ENCODE data around the gene SLC15A1. TPM values are rescaled to one million over a fixed set of nuclear protein-coding genes. Genes with fewer than 3 reads are reported as not detected.
"Not testable (repeated sequence)": the region's sequence is repeated elsewhere in the genome, so short reads cannot be mapped to it uniquely, and the experiment has no call there.

The SLC15A1 gene
- total RNA-seq, 5 donors from 2014 or later (not counting 1 experiment from before 2014, with no cell fraction given): 0.10 to 0.18 TPM; not detected in 3

DNA sequence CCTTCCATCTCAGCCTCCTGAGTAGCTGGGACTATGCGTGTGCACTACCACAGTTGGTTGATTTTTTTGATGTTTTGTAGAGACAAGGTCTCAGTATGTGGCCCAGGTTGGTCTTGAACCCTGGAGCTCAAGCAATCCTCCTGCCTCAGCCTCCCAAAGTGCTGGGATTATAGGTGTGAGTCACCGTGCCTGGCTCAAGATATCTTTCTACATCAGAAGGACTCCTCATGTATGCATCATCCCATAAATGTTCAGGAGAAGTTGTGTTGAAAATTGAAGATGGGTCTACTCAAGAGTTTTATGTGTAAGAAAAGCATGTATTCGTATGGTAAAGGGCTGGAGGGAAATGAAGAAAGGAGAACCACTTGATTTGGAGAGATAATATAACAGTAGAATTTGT is 103.8 kb downstream of the SLC15A1 start:
- DNase-seq (no peak), ATAC-seq (replicated peaks in 1 of 4) (no peak)
- CTCF ChIA-PET: interaction anchor here (0.7 to 1.1 kb wide), 3 partner anchors 41 to 240 kb away, joined by 3 to 4 read pairs (median 3); no protein-coding TSS in a partner anchor
- POLR2A ChIA-PET: no interaction called here
- no peak overlapping the region for H3K4me3 ChIP-seq (ENCODE audit: control insufficient read depth in 1 of 2, extremely low read depth in 1 of 2, low read length in 1 of 2)
- peaks cover 2 to 6% of the 10 kb centered on the region in 2 experiments for H3K4me1 ChIP-seq (ENCODE audit: control insufficient read depth in 1 of 2, extremely low read depth in 1 of 2, insufficient read depth in 2 of 2, low read length in 2 of 2)
- no peaks in the 10 kb centered on the region for H3K36me3 ChIP-seq (ENCODE audit: control insufficient read depth in 2 of 2, extremely low read depth in 1 of 2, insufficient read depth in 1 of 2, low read length in 1 of 2)
- H3K27ac ChIP-seq (ENCODE audit: low read length): no peak overlapping the region
- H3K4me3 Mint-ChIP-seq: no peak overlapping the region
- peaks cover 3 to 6% (median 3%) of the 10 kb centered on the region in 3 donors for H3K4me1 Mint-ChIP-seq
- peaks cover 0 to 11% of the 10 kb centered on the region in 2 experiments for H3K27me3 ChIP-seq (replicated peaks in 1 of 2; ENCODE audit: control insufficient read depth in 2 of 2, extremely low read depth in 1 of 2, insufficient read depth in 2 of 2, low read length in 1 of 2)
- H3K27me3 Mint-ChIP-seq: peaks cover 0 to 11% of the 10 kb centered on the region in 2 donors
- H3K9me3 Mint-ChIP-seq: no peaks in the 10 kb centered on the region
- WGBS (ENCODE audit: insufficient coverage): 67% methylated on average over 1 of the region's 3 CpGs
- H3K9me3 ChIP-seq: no peaks in the 10 kb centered on the region
- no peaks in the 10 kb centered on the region for H3K36me3 Mint-ChIP-seq
- H3K27ac Mint-ChIP-seq: no peak overlapping the region

DNA sequence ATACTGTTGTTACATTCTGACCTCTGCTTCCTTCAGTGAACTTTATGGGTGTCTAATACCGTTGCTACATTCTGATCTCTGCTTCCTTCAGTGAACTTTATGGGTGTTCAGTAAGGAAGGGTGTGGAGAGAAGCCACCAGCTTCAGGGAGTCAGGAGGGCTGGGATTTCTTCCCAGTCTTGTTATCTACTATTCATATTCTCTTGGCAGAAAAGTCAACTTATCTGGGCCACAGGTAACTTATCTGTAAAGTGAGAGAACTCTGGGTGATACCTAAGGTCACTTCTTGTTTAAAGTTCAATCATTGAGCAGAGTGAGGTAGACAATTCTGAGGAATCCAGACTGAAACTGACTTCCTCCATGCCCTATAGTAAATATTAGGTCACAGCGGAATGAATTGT is 104.3 kb downstream of the SLC15A1 start:
- peaks cover under 1% of the 10 kb centered on the region in 2 experiments for H3K4me1 ChIP-seq (ENCODE audit: control insufficient read depth in 1 of 2, extremely low read depth in 1 of 2, insufficient read depth in 2 of 2, low read length in 2 of 2)
- Mint-ChIP-seq H3K9me3 (no peaks in the 10 kb centered on the region), H3K36me3 (no peaks in the 10 kb centered on the region), H3K4me3 (no peak overlapping the region), H3K4me1 (peaks cover 0 to 1% (median 0%) of the 10 kb centered on the region in 3 donors), H3K27me3 (peaks cover 0 to 11% of the 10 kb centered on the region in 2 donors), H3K27ac (no peak overlapping the region)
- H3K9me3 ChIP-seq: no peaks in the 10 kb centered on the region
- DNase-seq (no peak), ATAC-seq (replicated peaks in 1 of 4) (no peak)
- no peaks in the 10 kb centered on the region for H3K36me3 ChIP-seq (ENCODE audit: control insufficient read depth in 2 of 2, extremely low read depth in 1 of 2, insufficient read depth in 1 of 2, low read length in 1 of 2)
- no CpG with 5 or more reads among the region's 2 CpGs for WGBS (ENCODE audit: insufficient coverage)
- H3K4me3 ChIP-seq (ENCODE audit: control insufficient read depth in 1 of 2, extremely low read depth in 1 of 2, low read length in 1 of 2): no peak overlapping the region
- POLR2A ChIA-PET: no interaction called here
- H3K27ac ChIP-seq (ENCODE audit: low read length): no peak overlapping the region
- CTCF ChIA-PET: interaction anchor here (0.6 to 0.7 kb wide), 2 partner anchors 240 to 450 kb away, joined by 3 read pairs; no protein-coding TSS in a partner anchor
- H3K27me3 ChIP-seq (replicated peaks in 1 of 2; ENCODE audit: control insufficient read depth in 2 of 2, extremely low read depth in 1 of 2, insufficient read depth in 2 of 2, low read length in 1 of 2): peaks cover 0 to 6% of the 10 kb centered on the region in 2 experiments

DNA sequence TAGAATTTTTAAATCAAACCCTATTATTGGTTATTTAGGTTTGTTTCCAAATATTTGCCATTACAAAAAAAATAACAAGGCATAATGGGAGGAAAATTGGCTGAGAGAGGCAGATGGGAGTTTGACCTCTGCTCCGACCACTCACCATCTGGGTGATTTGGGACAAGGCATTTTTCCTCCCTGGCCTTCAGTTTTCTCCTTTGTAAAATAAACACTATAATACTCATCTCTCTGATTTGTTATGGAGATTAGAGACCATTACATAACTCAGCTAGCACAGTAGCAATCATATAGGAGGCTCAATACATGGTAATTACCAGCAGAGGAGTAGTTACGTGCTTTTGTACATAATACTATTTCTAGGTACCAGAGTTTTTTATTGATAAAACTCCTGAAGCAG is 105.4 kb downstream of the SLC15A1 start:
- peaks cover 0 to 11% of the 10 kb centered on the region in 2 donors for H3K27me3 Mint-ChIP-seq
- H3K9me3 Mint-ChIP-seq: no peaks in the 10 kb centered on the region
- Histone ChIP-seq H3K27ac (ENCODE audit: low read length) (no peak overlapping the region), H3K27me3 (replicated peaks in 1 of 2; ENCODE audit: control insufficient read depth in 2 of 2, extremely low read depth in 1 of 2, insufficient read depth in 2 of 2, low read length in 1 of 2) (peaks cover 0 to 6% of the 10 kb centered on the region in 2 experiments), H3K36me3 (ENCODE audit: control insufficient read depth in 2 of 2, extremely low read depth in 1 of 2, insufficient read depth in 1 of 2, low read length in 1 of 2) (no peaks in the 10 kb centered on the region), H3K4me1 (ENCODE audit: control insufficient read depth in 1 of 2, extremely low read depth in 1 of 2, insufficient read depth in 2 of 2, low read length in 2 of 2) (no peaks in the 10 kb centered on the region), H3K9me3 (no peaks in the 10 kb centered on the region), H3K4me3 (ENCODE audit: control insufficient read depth in 1 of 2, extremely low read depth in 1 of 2, low read length in 1 of 2) (no peak overlapping the region)
- no CpG with 5 or more reads among the region's 2 CpGs for WGBS (ENCODE audit: insufficient coverage)
- ChIA-PET CTCF (interaction anchor here in 1 of 2 donors (0.7 to 1.0 kb wide), 2 partner anchors 191 to 202 kb away, joined by 3 to 4 read pairs; no protein-coding TSS in a partner anchor), POLR2A (no interaction called here)
- ATAC-seq (replicated peaks in 1 of 4) (no peak), DNase-seq (no peak)
- H3K36me3 Mint-ChIP-seq: no peaks in the 10 kb centered on the region
- no peak overlapping the region for H3K27ac Mint-ChIP-seq
- no peak overlapping the region for H3K4me3 Mint-ChIP-seq
- H3K4me1 Mint-ChIP-seq: no peaks in the 10 kb centered on the region

DNA sequence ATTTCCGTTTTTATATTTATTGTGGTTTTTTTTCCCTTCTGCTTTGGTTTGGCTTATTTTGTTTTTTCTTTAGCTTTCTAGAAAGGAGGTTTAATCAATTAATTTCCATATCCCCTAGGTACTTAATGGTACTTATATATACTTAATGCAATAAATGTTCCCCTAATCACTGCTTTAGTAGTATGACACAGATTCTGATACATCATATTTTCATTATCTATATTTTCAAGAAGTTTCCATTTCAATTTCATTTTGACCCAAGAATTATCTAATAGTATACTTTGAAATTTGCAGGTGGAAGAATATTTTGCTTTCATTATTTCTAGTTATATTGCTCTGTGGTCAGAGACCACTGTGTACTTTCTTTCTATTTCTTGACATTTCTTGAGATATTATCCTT is 109.0 kb downstream of the SLC15A1 start:
- Mint-ChIP-seq H3K9me3 (no peaks in the 10 kb centered on the region), H3K27ac (no peak overlapping the region), H3K27me3 (peaks cover 9 to 19% of the 10 kb centered on the region in 2 donors), H3K36me3 (no peaks in the 10 kb centered on the region), H3K4me1 (no peaks in the 10 kb centered on the region), H3K4me3 (no peak overlapping the region)
- Histone ChIP-seq H3K4me1 (ENCODE audit: control insufficient read depth in 1 of 2, extremely low read depth in 1 of 2, insufficient read depth in 2 of 2, low read length in 2 of 2) (no peaks in the 10 kb centered on the region), H3K36me3 (ENCODE audit: control insufficient read depth in 2 of 2, extremely low read depth in 1 of 2, insufficient read depth in 1 of 2, low read length in 1 of 2) (no peaks in the 10 kb centered on the region), H3K4me3 (ENCODE audit: control insufficient read depth in 1 of 2, extremely low read depth in 1 of 2, low read length in 1 of 2) (no peak overlapping the region), H3K27me3 (replicated peaks in 1 of 2; ENCODE audit: control insufficient read depth in 2 of 2, extremely low read depth in 1 of 2, insufficient read depth in 2 of 2, low read length in 1 of 2) (peaks cover 0 to 11% of the 10 kb centered on the region in 2 experiments), H3K27ac (ENCODE audit: low read length) (no peak overlapping the region), H3K9me3 (no peaks in the 10 kb centered on the region)
- WGBS (ENCODE audit: insufficient coverage): no CpG with 5 or more reads among the region's 1 CpG
- ATAC-seq (replicated peaks in 1 of 4) (no peak), DNase-seq (no peak)
- POLR2A ChIA-PET: interaction anchor here in 1 of 2 donors (0.6 kb wide), 1 partner anchor 9 kb away, joined by 5 read pairs; no protein-coding TSS in a partner anchor
- CTCF ChIA-PET: no interaction called here

DNA sequence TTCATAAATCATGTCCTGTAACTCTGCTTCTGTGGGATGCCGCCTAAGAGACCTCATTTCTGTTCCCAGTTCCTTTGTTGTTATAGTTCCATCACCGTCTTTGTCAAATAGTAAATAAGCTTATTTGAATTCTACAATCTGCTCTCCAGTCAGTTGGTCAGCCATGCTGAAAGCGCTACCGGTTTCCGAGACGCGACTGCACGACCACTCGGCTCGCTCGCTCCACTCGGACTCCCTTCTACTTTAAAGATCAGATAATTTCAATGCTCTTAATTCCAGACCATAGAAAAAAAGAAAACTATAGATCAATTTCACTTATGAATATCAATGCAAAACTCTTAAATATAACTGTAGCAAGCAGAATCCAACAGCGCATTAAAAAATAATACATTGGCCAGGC is 111.4 kb downstream of the SLC15A1 start:
- Histone ChIP-seq H3K4me3 (ENCODE audit: control insufficient read depth in 1 of 2, extremely low read depth in 1 of 2, low read length in 1 of 2) (no peak overlapping the region), H3K9me3 (no peaks in the 10 kb centered on the region), H3K27me3 (replicated peaks in 1 of 2; ENCODE audit: control insufficient read depth in 2 of 2, extremely low read depth in 1 of 2, insufficient read depth in 2 of 2, low read length in 1 of 2) (peaks cover 0 to 11% of the 10 kb centered on the region in 2 experiments), H3K36me3 (ENCODE audit: control insufficient read depth in 2 of 2, extremely low read depth in 1 of 2, insufficient read depth in 1 of 2, low read length in 1 of 2) (no peaks in the 10 kb centered on the region), H3K27ac (ENCODE audit: low read length) (no peak overlapping the region), H3K4me1 (ENCODE audit: control insufficient read depth in 1 of 2, extremely low read depth in 1 of 2, insufficient read depth in 2 of 2, low read length in 2 of 2) (no peaks in the 10 kb centered on the region)
- peaks cover 9 to 25% of the 10 kb centered on the region in 2 donors for H3K27me3 Mint-ChIP-seq
- DNase-seq (no peak), ATAC-seq (replicated peaks in 1 of 4) (no peak)
- WGBS (ENCODE audit: insufficient coverage): 90% methylated on average over 11 of the region's 13 CpGs
- no peak overlapping the region for H3K27ac Mint-ChIP-seq
- POLR2A ChIA-PET: interaction anchor here in 1 of 2 donors (0.6 kb wide), 1 partner anchor 13 kb away, joined by 3 read pairs; no protein-coding TSS in a partner anchor
- no peak overlapping the region for H3K4me3 Mint-ChIP-seq
- H3K4me1 Mint-ChIP-seq: no peaks in the 10 kb centered on the region
- H3K36me3 Mint-ChIP-seq: no peaks in the 10 kb centered on the region
- no peaks in the 10 kb centered on the region for H3K9me3 Mint-ChIP-seq
- CTCF ChIA-PET: no interaction called here

DNA sequence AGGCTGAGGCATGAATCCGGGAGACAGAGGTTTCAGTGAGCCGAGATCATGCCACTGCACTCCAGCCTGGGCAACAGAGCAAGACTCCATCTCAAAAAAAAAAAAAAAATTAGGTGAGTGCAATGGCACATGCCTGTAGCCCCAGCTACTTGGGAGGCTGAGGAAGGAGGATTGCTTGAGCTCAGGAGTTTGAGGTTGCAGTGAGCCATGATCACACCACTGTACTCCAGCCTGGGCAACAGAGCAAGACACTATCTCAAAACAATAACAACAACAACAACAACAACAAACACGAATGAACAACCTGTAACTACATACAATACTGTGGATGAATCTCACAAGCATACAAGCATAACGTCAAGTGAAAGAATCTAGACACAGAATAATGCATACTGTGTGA is 112.7 kb downstream of the SLC15A1 start:
- not testable (repeated sequence) for H3K36me3 Mint-ChIP-seq

More for the DNA sequence above, 112.7 kb downstream of the SLC15A1 start:
- H3K9me3 ChIP-seq; H3K36me3 ChIP-seq (ENCODE audit: control insufficient read depth in 2 of 2, extremely low read depth in 1 of 2, insufficient read depth in 1 of 2, low read length in 1 of 2); H3K4me1 Mint-ChIP-seq; CTCF ChIA-PET; H3K27ac Mint-ChIP-seq; H3K9me3 Mint-ChIP-seq; H3K4me3 Mint-ChIP-seq; H3K27ac ChIP-seq (ENCODE audit: low read length); H3K4me3 ChIP-seq (ENCODE audit: control insufficient read depth in 1 of 2, extremely low read depth in 1 of 2, low read length in 1 of 2); H3K4me1 ChIP-seq (ENCODE audit: control insufficient read depth in 1 of 2, extremely low read depth in 1 of 2, insufficient read depth in 2 of 2, low read length in 2 of 2); DNase-seq; ATAC-seq (replicated peaks in 1 of 4): not testable (repeated sequence)
- 90% methylated on average over 2 of the region's 4 CpGs for WGBS (ENCODE audit: insufficient coverage)
- peaks cover 0 to 10% of the 10 kb centered on the region in 2 experiments for H3K27me3 ChIP-seq (replicated peaks in 1 of 2; ENCODE audit: control insufficient read depth in 2 of 2, extremely low read depth in 1 of 2, insufficient read depth in 2 of 2, low read length in 1 of 2)
- peaks cover 9 to 22% of the 10 kb centered on the region in 2 donors for H3K27me3 Mint-ChIP-seq
- POLR2A ChIA-PET: interaction anchor here in 1 of 2 donors (0.7 kb wide), 1 partner anchor 314 kb away, joined by 8 read pairs; no protein-coding TSS in a partner anchor

Data from T-cell (primary cell).